NCI-H2081 (cell line): Measurements from ENCODE around the gene PTPN11.
"Not testable (repeated sequence)": the region's sequence is repeated elsewhere in the genome, so short reads cannot be mapped to it uniquely, and the experiment has no call there.

Experiments used
- DNase-seq, 2 experiments: peaks; one replicate each; lab custom pipeline; 2025; lab: John Stamatoyannopoulos, UW

Gene PTPN11

DNA sequence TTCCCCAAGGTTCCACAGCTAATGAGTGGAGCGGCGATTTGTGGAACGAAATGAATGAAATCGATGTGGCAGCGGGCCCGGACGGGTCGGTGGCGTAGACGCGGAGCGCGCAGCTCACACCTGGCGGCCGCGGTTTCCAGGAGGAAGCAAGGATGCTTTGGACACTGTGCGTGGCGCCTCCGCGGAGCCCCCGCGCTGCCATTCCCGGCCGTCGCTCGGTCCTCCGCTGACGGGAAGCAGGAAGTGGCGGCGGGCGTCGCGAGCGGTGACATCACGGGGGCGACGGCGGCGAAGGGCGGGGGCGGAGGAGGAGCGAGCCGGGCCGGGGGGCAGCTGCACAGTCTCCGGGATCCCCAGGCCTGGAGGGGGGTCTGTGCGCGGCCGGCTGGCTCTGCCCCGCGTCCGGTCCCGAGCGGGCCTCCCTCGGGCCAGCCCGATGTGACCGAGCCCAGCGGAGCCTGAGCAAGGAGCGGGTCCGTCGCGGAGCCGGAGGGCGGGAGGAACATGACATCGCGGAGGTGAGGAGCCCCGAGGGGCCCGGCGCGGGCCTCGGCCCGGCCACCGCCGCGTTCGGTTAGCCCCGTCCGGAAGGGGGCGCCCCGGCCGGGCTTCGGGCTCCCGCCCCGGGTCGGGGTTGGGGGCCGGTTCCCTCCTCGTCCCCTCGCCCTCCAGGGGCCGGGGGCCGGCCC is at the start of gene PTPN11:
TSS of gene PTPN11 (plus strand) at position 340 of the 689 bp plus-strand sequence. CDS start at position 505, 165 bp downstream.
- DNase-seq: peak; percentile 79 to 80

- no peak for DNase-seq
Measured at GRCh38 chr12:112370199-112370598, 48.5 kb upstream of the PTPN11 start.

- no peak for DNase-seq
Measured at GRCh38 chr12:112370868-112371510, 47.8 kb upstream of the PTPN11 start.

DNA sequence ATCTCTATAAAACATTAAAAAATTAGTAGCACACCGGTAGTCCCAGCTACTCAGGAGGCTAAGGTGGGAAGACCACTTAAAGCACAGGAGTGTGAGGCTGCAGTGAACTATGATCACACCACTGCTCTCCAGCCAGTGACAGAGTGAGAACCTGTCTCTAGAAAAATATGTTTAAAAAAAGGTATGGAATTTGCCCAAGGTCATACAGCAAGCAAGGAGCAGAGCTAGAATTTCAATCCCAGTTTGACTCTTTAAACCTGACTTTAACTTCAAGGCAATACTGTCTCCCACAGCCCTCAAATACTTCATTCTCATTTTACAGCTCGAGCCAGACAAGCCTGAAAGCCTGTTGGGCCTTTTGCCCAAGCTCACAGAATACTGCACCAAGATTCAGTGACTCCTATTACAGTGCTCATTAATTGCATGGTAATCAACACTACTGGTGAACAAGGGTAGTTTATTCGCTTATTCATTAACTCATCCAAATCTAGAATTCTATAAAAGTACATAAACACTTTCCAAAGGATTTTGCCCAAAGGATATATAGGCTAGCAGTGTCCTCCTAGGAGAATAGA is 44.5 kb upstream of the PTPN11 start:
- no peak for DNase-seq

DNA sequence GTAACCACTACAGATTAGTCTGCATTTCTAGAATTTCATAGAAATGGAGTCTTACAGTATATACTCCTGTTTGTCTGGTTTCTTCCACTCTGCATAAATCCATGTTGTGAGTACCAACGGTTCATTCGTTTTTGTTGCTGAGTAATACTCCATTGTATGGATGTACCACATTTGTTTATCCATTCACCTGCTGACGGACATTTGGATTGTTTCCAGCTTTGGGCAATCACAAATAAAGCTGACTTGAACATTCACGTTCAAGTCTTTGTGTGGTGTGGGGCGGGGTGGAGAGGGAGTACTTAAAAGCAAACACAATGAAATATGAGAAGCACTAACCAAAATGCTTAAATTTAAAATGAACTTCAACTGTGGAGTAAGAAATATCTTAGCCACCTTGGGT is 43.6 kb upstream of the PTPN11 start:
- DNase-seq: peak in 1 of 2 experiments; percentile 15

GRCh38 chr12:112380663-112381405 is 37.9 kb upstream of the PTPN11 start:
- DNase-seq: peak in 1 of 2 experiments; percentile 25

DNA sequence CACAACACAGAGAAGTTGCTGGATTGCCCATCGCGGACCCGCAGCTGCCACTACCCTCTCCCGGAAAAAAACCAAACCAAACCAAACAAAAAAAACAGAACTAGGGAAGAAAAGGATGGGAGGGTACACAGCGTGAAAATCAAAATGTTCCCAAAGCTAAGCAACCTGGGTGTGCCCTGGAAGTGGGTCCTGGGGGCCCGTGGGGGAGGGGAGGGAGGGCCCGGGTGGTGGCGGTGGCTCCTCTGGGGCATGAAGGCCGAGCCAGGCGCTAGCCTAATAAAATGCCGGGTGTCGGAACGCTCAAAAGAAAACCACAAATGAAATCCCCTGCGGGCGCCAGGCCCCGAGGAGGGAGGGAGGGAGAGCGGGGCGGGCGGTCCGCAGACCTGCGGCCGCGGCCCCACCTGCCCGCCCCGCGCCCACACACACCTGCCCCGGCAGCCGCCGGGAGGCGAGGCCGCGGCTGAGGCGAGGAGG is 37.3 kb upstream of the PTPN11 start:
- DNase-seq: peak in 1 of 2 experiments; percentile 40

DNA sequence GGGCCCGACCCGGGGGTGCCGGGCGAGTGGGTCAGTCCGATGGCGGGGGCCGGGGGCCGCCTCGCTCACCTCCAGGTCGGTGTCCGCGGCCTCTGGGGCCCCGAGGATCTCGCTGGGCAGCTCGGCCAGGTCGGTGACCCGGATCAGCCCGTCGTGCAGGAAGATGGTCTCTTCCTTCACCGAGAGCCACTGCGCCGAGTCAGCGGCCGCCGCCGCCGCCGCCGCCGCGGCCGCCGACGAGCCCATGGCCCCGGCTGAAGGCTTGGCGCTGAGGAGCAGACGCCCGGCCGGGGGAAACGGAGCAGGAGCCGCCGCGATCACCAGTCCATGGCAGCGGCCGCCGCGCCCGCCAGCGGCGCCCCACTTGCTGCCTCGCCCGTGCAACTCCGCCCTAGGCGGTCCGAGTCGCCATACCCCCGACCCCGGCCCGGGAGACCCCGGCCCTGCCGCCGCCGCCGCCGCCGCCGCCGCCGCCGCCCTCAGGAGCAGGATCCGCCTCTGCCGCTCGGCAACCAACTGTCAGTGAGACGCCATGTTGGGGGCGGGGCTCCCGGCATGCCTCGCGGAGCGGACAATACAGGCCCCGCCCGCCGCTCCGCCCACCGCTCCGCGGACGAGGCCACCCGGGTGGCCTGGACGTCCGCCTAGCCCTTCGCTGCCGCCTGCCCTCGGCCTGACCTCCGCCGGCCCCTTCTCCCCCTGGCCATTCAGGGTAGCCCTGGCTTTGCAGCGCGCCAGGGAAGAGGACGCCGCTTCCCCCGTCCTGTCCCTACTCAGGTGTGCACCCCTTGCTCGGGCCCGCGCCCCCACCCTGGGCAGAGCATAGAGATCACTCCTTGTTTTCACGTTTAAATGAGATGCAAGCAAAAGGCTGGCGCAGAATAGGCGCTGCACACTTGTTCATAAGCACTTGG is 36.6 kb upstream of the PTPN11 start, which contains the start of gene HECTD4:
TSS of gene HECTD4 (minus strand) at position 549 of the 914 bp plus-strand sequence. CDS start at position 246, 303 bp downstream.
- peak; percentile 88 to 91 for DNase-seq

DNA sequence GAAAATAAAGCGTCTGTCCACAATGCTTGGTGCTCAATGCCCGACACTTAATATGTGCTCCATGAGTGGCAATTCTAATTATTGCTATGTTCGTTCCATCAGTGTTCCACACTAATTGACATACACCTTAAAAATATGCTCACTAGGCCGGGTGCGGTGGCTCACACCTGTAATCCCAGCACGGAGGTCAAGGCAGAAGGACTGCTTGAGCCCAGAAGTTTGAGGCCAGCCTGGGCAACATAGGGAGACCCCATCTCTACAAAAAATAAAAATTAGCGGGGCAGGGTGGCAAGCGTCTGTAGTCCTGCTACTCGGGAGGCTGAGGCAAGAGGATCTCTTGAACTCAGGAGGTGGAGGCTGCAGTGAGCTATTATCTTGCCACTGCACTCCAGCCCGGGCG is 35.9 kb upstream of the PTPN11 start:
- no peak for DNase-seq

GRCh38 chr12:112386726-112387125 is 32.0 kb upstream of the PTPN11 start:
- no peak for DNase-seq

DNA sequence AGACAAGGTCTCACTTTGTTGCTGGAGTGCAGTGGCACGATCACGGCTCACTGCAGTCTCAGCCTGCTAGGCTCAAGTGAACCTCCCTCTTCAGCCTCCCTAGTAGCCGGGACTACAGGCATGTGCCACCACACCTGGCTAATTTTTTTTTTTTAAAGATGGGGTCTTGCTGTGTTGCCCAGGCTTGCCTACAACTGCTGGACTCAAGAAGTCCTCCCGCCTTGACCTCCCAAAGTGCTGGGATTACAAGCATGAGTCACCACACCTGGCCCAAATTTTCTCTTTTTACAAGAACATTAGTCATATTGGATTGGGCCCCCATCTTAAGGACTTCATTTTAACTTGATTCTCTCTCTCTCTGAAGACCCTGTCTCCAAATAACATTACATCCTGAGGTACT is 29.5 kb upstream of the PTPN11 start:
- DNase-seq: no peak

- not testable (repeated sequence) for DNase-seq
Measured at GRCh38 chr12:112389922-112390654, 28.7 kb upstream of the PTPN11 start.

GRCh38 chr12:112393328-112393727 is 25.4 kb upstream of the PTPN11 start:
- peak in 1 of 2 experiments; percentile 28 for DNase-seq

- no peak for DNase-seq
Measured at GRCh38 chr12:112401054-112401453, 17.7 kb upstream of the PTPN11 start.

GRCh38 chr12:112401903-112402498 is 16.7 kb upstream of the PTPN11 start:
- DNase-seq: no peak

DNA sequence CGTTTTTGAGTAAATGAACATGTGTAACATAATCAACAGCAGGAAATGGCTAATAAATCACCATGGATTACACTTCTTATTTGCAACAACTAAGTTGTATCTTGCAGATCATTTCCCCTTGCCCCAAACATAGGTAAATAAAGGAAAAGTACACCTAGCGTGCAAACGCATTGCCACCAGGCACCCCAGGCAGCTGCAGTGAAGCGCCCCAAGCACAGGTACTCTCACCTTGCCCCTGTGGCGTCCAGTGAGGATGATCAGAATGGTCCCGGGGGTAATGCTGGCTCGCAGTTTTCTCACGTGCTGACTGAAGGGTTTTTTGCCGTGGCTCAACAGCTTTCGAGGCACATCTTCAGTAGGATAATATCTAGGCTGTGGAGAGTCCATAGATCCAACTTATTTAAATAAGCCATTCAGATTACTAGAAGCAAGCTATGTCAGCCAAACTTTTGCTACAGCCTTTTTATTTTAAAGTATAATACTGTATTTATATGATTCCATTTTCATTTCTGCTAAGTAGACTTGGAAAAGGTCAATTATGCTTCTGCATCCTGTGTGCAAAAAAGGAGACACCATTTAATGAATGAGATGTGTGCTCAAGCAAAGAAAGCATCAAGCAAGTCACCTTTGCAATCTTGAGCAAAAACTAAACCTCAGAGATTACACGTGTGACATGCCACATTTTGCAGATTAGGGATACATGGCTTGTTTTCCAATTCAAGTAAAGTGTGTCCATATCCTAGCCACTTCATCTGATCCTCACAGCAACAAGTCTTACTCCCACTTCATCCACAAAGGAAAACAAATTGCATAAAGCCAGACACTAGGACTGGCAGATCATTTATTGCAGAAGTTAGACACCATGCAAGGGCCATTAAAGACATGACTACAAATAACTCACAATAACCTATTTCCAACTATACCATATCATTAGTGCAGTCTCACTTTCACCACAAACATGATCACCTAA is 11.9 kb upstream of the PTPN11 start:
- no peak for DNase-seq

- not testable (repeated sequence) for DNase-seq
Measured at GRCh38 chr12:112407683-112408082, 11.1 kb upstream of the PTPN11 start.

DNA sequence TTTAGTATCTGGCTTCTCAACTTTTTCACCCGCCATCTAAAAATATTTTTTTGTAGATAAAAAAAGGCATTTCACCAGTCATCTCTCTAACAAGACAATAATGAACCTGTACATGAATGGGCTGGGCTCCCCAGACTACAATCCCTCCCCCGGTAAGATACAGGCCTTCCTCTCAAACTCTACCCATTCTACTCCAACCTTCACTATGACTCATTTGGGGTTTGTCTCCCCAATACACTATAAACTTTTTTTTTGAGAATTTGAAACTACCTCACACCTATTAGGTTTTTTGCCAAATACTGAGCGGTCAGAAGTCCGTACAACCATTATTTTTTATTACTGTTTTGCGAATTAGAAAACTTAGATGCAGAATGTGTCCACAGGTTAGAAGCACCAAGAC is 10.1 kb upstream of the PTPN11 start:
- DNase-seq: no peak
